Vagina (tissue), 2 donors: ENCODE results near the gene PHF14.

Experiments
- CTCF ChIP-seq, 3 experiments: fragments of 450-650 bp in 2 of 3; fragments of 200-600 bp in 1 of 3; sonication (generic) in 1 of 3; IDR thresholded peaks; one replicate each; pipeline ENCODE4 v1.5.1; 2017 to 2019; ENCODE audit warnings: antibody characterized with exemption in 3 of 3, mild to moderate bottlenecking in 2 of 3, moderate library complexity in 2 of 3
- POLR2A ChIP-seq, 2 donors: fragments of 450-650 bp; IDR thresholded peaks; one replicate each; pipeline ENCODE4 v1.6.1; 2017; ENCODE audit warnings: antibody characterized with exemption in 2 of 2, mild to moderate bottlenecking in 2 of 2, moderate library complexity in 2 of 2
- POLR2AphosphoS5 ChIP-seq, 2 donors: sonication (generic); formaldehyde crosslinking; IDR thresholded peaks; one replicate each; pipeline ENCODE4 v1.9.0; 2017; ENCODE audit warnings: antibody characterized with exemption in 2 of 2, mild to moderate bottlenecking in 2 of 2, low read depth in 1 of 2; ENCODE audit not compliant: insufficient read depth in 1 of 2

- TF ChIP-seq CTCF (IDR thresholded peaks at IDR 0.05), result no peak
- TF ChIP-seq POLR2A (IDR thresholded peaks at IDR 0.05), result no peak
- no peak for TF ChIP-seq POLR2AphosphoS5 (IDR thresholded peaks at IDR 0.05; ENCODE audit: insufficient read depth in 1 of 2, low read depth in 1 of 2)
These were observed 220.2 kb downstream of the PHF14 start for GRCh38 chr7:11193888-11194287.
